NCI-H774 (cell line): ENCODE measurements around the gene UNK.

Experiments used
- DNase-seq: peaks from one replicate; lab custom pipeline; 2025; lab: John Stamatoyannopoulos, UW

The UNK gene

GRCh38 chr17:75822119-75822799 lies 37.7 kb downstream of the UNK start:
- DNase-seq, result peak; percentile 28

- no peak for DNase-seq
These were observed 38.2 kb downstream of the UNK start for GRCh38 chr17:75822800-75823166.

GRCh38 chr17:75823257-75824041 lies 38.8 kb downstream of the UNK start:
- no peak for DNase-seq

- no peak for DNase-seq
These were observed 39.5 kb downstream of the UNK start for GRCh38 chr17:75824050-75824552.

GRCh38 chr17:75824666-75825065 lies 40.1 kb downstream of the UNK start:
- DNase-seq, result no peak

GRCh38 chr17:75825149-75825552 lies 40.5 kb downstream of the UNK start:
- no peak for DNase-seq

GRCh38 chr17:75825748-75826370 lies 41.3 kb downstream of the UNK start:
- DNase-seq, result no peak

- DNase-seq, result no peak
These were observed 42.1 kb downstream of the UNK start for GRCh38 chr17:75826561-75827307.

- DNase-seq, result peak; percentile 45
These were observed 42.9 kb downstream of the UNK start for GRCh38 chr17:75827308-75828075.

GRCh38 chr17:75828076-75828400 lies 43.4 kb downstream of the UNK start:
- no peak for DNase-seq

GRCh38 chr17:75828741-75829140 lies 44.1 kb downstream of the UNK start:
- no peak for DNase-seq

- DNase-seq, result no peak
These were observed 45.1 kb downstream of the UNK start for GRCh38 chr17:75829747-75830146.

GRCh38 chr17:75830164-75831031 lies 45.8 kb downstream of the UNK start:
- no peak for DNase-seq

GRCh38 chr17:75831032-75831571 lies 46.5 kb downstream of the UNK start:
- DNase-seq, result no peak

- DNase-seq, result no peak
These were observed 47.6 kb downstream of the UNK start for GRCh38 chr17:75832164-75832651.

GRCh38 chr17:75832652-75833400 lies 48.2 kb downstream of the UNK start:
- no peak for DNase-seq

- no peak for DNase-seq
These were observed 49.8 kb downstream of the UNK start for GRCh38 chr17:75834279-75834920.

GRCh38 chr17:75834928-75835653 lies 50.5 kb downstream of the UNK start:
- no peak for DNase-seq
